IPS DF 4.7 (cell line): ENCODE measurements around the gene BNIPL.
A peak's percentile ranks its signal among the peaks of the same experiment; 100 is the strongest.

Experiments
- DNase-seq: peaks from one replicate; pipeline ENCODE4 v3.0.0-alpha.2; 2013; ENCODE audit warnings: low spot score; ENCODE audit errors: extremely low read depth

Gene BNIPL

DNA sequence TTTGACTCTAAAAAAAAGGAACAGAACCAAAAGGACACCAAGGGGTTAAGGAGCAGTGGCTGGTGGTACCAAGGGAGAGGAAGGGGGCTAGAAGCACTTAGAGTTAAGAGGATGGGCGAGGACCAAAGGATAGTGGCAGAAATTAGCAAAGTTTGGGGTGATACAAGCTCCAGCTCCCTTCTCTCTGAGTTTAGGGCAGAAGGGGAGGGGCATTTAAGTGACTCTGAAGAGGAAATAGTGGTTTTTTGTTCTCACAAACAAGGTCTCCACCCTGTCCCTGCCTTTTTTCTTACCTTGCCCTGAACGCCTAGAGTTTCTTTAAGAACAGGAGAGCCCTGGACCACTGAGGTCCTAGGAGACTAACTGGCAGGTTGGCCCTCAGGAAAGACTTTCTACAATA lies 19.8 kb downstream of the BNIPL start:
- DNase-seq = no peak

GRCh38 chr1:151058692-151059091 lies 22.3 kb downstream of the BNIPL start:
- DNase-seq = no peak

- no peak for DNase-seq
These were observed 23.0 kb downstream of the BNIPL start, which contains the start of gene CDC42SE1 for GRCh38 chr1:151059109-151060006. Gene CDC42SE1, minus strand, starts transcription at chr1:151059622. Its CDS starts 3,892 bp downstream, at chr1:151055730.

- DNase-seq = peak; percentile 75
These were observed 23.7 kb downstream of the BNIPL start, which contains the start of gene MLLT11 for GRCh38 chr1:151060007-151060656. Gene MLLT11, plus strand, starts transcription at chr1:151060397. Its CDS starts 6,828 bp downstream, at chr1:151067225.

DNA sequence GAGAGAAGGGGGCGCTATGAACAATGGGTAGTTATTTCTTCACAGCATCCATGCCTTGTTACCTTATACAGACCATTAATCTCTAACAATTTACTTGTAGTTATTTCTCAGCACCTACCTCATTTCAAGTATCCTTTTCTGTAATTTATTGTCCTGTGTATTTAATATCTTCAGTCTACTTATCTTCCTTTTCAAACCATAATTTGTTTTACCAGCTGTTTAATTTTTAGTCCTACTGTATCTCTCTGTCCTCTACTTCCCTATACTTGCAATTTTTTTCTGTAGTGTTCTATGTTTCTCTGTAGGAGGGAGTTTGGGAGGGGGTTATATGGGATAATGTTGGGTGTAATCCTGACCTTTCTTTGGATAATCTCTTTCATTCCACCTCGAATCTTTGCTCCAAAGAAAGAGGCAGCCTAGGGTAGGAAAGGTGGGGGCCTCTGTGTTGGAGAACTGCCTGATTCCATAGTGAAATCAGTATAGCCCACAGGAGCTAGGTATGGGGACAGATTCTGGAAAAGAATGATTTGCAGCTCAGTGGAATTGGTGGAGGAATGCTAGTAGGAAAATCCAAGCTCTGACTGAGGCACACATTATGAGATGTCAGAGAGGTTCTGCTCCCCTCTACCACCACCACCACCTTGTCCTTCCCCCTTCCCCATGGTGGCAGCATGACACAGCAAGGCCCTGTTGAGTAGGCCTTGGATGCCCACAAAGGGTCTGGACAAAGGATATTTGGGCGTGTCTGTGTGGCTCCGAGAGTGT lies 24.5 kb downstream of the BNIPL start:
- no peak for DNase-seq

GRCh38 chr1:151061704-151062103 lies 25.3 kb downstream of the BNIPL start:
- DNase-seq = no peak

GRCh38 chr1:151062741-151063371 lies 26.5 kb downstream of the BNIPL start:
- DNase-seq = no peak

DNA sequence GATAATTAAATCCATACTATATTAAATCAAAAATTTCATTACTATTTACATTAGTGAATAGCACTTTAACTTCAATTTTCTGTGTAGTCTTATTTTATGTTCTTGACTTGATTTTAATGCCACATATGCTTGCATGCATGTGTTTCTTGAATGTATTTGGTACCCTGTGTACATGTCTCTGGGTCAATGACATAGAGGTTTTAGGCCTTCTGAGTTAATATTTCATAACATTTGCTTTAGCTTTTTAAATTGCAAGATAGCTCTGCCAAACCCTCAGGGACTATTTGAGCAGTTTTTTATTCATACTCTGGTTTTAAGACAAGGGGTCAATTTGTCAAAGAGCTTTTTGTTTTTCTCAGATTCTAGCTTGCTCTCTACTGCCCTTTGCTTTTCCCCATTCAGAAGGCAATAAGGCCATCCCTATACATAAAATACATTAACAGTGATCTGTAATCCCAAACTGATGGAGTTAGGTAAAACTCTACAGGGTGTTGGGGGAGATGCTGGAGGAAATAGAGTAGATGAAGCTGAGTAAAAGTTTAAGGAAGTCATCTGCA lies 28.8 kb downstream of the BNIPL start:
- no peak for DNase-seq

- DNase-seq = no peak
These were observed 30.8 kb downstream of the BNIPL start for GRCh38 chr1:151067185-151067584.

- DNase-seq = no peak
These were observed 32.7 kb downstream of the BNIPL start for GRCh38 chr1:151069103-151069486.

GRCh38 chr1:151070474-151071276 lies 34.3 kb downstream of the BNIPL start, which contains the start of gene GABPB2:
Gene GABPB2, plus strand, starts transcription at chr1:151070761. Its CDS starts 17,429 bp downstream, at chr1:151088190.
- DNase-seq = peak; percentile 62

- no peak for DNase-seq
These were observed 35.8 kb downstream of the BNIPL start for GRCh38 chr1:151072224-151072623.

GRCh38 chr1:151085953-151086559 lies 49.7 kb downstream of the BNIPL start:
- no peak for DNase-seq
